GM19397 (cell line): Measurements from ENCODE around the gene INKA2.

ENCODE experiments used
- ATAC-seq: cut with Tn5 transposase; IDR thresholded peaks from one replicate; pipeline ENCODE4 v1.9.1; 2021; ENCODE audit warnings: mild to moderate bottlenecking, moderate library complexity; ENCODE audit not compliant: unreplicated experiment

Gene INKA2

DNA sequence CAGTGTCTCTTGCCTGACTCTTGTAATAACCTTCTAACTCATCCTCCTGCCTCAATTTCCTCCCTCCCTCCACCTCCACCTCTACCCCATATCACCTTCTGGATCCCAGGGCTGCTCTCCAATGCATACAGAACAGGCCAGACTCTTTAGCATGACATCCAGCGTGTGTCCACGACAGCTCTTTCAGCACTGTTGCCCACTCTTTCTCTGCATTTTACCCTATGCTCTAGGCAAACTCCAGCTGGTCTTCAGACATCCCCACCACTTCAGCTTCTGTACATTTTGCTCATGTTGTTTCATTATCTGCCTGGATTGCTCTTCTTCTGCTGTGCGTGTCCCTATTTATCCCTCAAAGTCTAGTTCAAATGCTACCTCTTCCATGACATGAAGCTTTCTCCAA is 4.8 kb downstream of the INKA2 start:
- ATAC-seq = no peak

DNA sequence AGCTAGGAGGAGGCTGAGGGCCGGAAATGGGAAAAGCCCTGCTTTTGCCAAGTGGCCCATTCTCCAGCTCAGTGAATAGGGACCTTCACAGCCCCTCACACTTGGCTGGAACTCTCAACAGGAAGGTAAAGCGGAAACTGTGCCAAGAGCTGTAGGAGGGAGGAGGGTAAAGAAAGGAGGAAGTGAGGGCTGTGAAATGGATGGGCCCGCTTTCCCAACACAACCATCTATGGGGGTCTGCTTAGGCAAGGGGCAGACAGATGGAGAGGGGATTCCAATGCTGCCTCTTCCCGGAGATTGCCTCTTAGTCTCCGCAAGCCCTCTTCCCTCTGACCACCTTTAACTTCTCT is 5.2 kb downstream of the INKA2 start:
- ATAC-seq = no peak

DNA sequence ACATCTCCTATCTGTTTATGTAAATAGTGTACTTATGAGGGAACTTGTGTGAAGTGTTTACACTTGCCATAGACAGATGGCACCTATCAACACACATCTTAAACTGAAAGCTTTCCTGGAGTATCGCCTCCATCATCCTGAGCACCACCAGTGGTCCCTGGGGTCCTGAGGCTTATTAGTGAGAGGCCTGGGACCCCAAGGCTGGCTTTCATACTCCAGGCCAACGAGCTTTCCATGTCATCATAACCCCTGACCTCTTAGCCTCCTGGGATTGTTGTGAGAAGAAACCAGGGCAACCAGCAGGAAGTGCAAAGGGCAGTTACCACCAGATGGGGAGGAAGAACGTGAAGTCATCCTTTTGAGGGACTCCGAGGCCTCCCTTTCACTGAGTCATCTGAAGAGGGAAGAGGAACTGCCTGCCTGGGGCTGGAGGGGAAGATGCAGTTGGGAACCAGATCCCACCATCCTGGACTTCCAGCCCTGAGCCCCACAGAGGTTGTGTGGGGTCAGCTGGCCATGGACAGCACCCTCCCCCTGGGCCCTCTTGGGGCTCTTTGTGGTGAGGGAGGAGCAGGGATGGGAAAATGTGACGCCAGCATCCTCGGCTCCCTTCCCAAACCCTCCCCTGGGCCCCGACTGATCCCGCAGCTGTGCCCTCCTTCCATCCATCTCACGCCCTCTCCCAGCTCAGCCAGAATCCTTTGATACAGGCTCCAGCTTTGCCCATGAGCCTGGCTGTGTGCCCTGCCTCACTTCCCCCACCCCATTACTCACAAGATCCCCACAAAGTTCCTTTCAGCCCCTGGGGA is 5.8 kb downstream of the INKA2 start:
- no peak for ATAC-seq

DNA sequence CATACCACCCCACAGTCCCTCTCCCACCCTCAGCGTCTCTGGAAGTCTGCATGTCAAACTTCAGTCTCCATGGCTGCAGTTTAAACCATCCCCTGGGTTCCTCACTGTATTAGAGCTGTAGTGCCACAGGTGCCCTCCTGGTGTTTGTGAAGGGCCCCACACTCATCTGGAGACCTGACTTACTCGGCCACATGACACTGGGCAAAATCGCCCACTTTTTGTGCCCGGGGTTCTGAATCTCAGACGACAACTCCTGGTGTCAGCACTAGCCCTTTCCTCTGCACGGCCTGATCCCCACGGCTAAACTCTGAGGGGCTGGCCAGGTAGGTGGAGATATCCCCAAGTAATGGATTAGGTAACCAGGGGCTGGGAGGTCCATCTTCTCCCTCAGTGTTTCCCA is 6.5 kb downstream of the INKA2 start:
- ATAC-seq = no peak

DNA sequence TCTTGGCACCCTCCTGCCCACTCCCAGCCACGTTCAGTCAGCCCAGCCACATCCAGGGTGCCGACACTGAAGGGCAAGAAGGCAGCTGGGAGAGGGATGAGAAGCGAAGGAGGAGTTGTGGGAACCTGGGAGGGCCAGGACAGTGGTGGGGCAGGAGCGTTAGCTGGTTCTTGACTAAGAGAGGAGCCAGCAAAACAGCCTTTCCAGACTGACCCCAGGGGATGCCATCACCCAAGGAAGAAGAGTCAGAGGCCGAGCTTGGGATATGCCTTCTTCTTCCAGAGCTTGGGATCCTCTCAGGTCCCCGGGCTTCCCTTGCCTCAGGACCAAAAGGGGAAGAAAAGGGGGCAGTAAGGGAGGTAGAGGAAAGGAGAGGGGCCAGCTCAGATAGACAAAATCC is 7.2 kb downstream of the INKA2 start:
- ATAC-seq = no peak

DNA sequence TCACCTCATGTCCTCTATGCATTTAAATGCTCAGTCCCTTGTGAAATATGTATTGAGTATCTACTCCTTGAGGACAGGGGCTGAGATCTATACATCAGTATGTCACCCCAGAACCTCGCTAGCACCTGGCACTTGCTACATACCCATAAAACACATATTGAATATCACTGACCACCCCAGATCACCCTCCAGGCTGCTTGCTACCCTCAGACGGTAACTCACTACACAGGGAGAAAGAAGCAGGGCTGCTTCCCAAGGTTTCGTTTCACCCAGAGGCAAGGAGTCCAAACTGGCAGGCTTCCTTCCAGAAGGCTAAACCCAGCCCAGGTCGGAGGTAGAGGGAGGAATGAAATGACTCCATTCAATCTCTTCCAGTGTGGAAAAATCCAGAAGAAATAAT is 8.5 kb downstream of the INKA2 start:
- ATAC-seq = no peak

DNA sequence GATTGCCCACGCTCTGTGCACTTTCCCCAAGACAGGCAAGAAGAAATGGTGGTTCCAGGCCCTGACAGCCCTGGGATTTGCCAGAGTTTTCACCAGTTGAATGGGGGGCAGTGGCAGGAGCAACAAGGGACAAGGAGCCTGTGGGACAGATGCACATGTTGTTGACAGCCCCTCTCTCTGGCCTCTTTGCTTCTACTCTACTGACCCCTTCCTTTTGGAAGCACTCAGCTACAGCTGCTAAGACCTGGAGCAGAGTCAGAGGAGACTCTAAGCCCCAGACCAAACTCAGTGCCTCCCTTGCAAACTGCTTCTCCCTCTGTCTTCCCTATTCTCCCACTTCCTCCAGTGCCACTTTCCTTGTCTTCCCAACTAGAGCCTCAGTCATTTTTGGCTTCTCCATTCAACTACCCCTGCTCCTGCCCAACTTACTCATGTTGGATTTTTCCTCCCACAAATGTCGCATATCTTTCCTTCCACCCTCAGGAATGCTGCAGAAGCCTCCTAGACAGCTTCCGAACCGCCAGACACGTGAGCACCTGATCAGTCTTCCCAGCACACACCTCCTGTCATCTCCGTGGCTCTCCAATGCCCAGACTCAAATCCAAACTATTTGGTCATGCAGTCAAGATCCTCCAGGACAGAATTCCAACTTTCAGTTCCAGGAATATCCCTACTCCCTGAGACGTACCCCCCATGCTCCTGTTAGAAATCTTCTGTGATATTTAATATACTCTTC is 9.1 kb downstream of the INKA2 start:
- no peak for ATAC-seq

DNA sequence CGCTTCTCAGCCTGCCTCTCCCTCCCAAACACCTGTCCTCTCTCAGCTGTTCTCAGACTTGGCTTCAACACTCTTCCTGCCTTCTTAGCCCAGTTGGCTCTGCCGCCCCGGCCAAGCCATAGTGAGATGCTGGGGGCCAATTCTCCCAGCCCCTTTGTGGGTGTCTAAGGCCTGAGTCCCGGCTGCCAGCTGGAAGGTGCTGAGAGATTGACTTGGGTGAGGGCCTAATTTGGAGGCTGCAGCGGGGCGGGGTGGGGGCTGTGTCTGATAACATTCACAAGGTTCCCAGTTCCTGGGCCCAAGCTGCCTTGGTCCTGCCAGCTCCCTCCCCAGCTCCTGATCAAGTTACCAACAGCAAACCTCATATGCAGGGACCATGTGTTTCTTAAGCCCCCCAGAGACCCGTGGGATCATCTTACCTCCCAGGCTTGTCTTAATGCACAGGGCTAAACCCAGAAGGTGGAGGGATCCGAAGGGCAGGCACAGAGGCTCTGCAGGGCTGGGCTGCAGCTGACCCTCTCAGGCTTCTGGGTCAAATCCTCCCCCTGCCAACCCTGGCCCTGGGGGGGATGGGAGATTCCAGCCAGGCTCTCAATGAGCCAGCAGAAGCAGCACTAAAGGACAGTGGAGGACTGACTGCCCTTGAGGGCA is 9.8 kb downstream of the INKA2 start:
- no peak for ATAC-seq

DNA sequence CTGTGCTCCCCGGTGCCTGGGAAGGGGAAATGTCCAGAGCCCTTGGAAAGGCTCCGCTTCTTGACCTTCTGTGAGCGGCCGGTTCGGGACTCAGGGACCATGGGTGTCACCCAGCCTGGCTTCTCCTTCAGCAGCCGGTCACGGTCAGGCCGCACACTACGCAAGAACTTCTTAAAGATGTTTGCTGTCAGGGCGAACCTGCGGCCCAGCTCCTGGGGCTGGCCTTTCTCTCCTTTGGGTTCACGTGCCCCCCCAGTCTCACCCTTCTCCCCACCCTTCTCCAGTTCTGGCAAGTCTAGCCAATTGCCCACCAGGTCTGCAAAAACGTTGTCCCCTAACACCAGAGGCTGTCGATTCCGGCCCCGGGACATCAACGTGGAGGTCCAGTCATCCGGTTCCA is 12.1 kb downstream of the INKA2 start:
- no peak for ATAC-seq

DNA sequence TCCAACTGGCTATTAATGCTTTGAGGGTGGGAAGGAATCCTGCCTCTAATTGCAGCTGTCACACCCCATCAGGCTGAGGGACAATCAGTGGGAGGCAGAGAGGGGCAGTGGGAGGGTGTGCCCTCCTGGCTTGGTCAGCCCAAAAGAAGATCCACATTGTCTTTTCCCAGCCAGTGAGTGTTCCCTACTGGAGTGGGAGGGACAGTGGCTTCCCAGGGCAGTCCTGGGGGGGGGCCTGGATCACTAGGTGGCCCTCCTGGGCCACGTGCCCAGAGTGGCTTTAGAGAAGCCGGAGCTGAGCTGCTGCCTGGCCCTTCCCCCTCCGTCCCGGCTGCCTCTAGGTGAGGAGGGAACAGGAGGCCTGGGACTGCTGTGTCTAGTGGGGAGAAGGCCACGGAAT is 14.0 kb downstream of the INKA2 start:
- ATAC-seq = no peak

DNA sequence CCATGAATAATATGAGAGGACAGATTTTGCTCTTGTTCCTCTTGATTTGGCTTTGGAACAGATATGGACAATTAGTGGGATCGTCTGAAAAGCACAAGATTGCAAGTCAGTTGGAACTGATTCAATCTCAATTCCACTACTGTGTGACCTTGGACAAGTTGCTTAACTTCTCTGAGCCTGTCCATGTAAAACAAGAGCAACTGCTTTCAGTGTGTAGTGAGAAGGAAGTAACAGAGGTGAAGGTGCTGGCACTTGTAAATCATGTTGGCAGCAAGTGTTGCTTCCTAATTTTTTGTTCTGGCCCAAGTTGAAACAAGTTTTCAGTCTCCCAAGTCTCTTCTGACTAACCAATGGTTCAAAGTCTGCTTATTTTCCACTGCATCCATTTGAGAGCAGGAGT is 15.3 kb downstream of the INKA2 start:
- ATAC-seq = no peak

DNA sequence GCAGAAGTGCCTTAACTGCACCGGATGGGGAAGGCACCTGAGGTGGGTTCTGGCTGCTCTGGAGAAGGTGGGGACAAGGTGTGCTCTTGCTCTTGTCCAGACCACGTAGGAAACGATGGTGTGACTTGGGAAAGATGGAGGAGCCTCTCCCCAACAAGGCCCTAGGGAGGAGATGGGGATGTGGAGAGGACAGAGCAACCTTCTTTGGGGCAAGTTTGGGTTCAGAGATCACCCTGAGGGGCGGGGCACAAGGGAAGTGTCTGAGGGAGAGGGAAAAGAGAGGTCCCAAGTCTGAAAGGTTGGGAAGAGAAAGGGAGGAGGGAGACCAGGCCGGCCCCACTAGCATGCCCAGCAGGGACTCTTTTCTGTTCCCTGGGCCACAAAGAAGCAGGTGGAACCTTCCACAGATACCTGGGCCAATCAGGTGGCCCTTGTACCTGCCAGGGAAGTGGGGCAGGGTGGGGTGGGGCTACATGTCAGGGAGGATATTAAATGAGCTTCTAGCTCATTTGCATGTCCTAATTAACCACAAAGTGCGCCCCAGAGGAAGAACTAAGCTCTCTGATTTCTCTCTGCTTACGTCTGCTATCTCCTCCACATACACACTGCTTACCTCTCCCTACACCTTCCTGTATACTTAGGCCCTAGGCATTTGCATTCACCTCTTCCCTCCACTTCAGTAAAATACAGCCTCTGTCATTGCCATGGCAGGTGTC is 15.9 kb downstream of the INKA2 start:
- ATAC-seq = no peak

DNA sequence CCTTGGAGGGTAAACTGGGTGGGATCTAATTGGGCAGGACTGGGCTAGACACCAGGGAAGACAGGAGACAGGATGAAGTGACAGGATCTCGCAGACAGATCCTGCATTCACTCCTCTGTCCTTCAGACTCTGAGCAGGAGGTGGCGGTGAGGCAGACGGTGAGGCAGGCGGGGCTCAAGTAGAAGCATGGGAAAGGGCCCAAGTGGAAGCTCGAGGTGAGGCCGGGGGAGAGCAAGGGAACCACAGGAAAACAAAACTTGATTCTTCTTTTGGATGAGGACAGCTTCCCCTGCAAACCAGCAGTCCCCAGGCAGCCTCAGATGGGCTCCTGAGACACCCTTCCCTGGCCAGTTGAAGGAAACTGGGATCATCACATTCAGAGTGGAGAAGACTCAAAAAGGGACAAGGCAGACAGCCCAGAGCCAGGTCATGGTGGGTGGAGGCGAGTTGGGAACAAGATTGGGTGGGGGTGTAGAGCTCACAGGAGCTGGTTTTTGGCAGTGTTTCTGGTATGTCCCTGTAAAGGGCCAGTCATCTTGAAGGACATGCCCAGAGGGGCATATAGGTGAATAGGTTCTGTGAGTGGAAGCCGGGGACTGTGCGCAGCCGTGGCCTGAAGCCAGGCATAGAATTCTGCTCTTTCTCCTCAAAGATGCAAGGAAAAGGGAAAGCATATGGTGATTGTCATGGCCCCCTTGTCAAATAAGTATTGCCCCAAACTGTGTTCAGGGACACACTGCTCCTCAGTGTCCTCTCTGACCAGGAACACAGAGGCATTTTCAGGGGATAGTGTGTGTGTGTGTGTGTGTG is 18.0 kb downstream of the INKA2 start:
- no peak for ATAC-seq

DNA sequence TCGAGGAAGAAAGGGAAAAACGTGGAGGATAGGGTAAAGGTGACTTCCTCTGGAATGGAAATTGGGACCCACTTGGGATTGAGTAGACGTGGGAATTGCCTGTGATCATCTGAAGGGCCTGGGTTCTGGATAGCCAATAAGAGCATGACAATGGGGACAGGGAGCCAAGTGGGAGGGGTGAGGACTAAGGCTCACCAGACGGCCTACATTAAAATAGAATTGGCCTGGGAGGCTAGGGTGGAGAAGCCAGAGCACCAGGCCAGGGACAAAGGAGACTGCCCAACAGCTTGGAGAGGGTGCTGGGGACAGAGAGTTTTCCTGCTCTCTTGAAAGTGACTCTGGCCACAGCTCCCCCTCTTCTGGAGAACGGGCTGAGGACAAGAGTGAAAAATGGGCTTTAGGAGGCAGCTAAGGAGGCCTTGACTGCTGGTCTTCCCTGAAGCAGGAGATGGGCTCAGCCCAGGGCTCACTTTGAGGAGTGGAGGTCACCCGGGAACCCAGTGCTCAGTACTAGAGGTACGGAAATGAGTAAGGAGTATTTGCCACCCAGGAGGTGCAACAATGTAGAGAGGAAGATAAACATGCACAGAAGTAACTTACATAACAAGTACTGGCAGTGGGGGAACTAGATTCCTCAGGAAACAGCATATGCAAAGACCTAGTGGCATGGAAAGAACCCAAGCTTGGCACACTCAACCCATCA is 18.8 kb downstream of the INKA2 start:
- no peak for ATAC-seq

DNA sequence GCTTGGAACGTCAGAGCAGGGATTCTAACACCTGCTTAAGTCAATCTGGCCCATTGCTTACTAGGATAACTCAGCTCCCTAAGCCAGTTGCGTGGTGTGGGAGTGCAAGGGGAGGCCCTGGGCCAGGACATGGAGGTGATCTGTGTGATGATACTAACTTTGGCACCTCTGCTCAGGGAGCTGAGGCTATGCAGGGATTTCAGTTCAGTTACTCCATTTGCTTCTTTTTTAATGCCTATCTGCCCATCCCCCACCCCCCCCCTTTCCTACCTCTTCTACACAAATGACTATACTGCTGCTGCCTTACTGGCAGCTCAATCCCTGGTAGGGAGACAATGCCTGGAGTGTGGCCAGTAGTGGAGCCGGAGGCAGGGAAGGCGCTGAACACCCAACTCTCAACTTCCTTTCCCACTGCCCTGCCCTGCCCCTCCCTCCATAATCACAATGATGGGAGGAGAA is 19.5 kb downstream of the INKA2 start:
- no peak for ATAC-seq

DNA sequence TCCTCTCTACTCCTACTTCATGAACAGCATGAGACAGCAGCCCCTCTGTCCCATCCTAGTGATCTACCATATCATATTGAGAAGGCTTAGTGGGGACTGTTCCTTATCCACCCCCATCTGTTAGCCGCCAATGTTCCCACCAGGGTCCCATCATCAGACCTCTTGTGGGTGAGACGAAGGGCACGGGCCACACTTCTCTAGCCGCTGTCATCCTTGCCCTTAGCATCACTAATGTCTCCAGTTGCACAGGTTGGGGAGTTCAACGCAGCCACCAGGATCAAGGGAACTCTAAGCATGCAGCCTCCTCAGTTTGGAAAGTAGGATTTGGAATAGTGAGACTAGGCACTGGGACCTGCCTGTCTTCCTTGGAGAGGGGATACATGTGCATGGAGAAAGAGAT is 20.1 kb downstream of the INKA2 start:
- no peak for ATAC-seq

DNA sequence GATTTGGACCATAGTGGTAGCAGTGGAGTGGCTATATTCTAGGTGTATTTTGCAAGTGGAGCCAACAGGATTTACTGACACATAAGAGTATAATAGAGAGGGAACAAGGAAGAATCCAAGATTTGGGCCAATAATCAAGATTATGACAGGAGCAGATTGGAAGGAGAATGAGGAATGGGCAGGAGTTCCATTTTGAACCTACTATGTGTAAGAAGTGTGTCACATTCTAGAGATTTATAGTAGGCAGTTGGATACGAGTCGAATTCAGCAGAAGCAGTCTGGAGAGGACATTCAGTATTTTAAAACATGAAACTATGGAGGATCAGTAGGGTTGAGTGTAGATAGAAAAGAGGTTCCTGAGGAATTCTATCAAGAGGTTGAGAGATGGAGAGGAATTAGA is 21.7 kb downstream of the INKA2 start:
- no peak for ATAC-seq

DNA sequence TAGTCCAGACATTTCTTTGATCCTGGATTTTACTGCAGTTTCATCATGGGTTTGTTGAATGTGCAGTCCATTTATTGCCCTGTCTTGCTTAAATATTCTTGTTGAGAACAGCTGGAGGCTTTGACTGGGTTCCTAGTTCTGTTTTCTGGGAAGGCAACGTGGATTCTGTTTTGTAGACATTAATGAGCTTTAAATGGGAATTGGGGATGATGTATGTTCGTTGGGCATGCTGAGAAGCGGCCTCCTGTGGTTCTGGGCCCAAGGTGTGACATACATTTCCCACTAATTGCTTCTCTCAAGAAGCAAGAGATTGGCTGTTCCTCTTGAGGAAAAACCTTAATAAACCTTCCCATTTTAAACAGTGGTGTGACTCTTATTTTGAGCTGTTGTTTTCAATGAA is 22.9 kb downstream of the INKA2 start:
- no peak for ATAC-seq

DNA sequence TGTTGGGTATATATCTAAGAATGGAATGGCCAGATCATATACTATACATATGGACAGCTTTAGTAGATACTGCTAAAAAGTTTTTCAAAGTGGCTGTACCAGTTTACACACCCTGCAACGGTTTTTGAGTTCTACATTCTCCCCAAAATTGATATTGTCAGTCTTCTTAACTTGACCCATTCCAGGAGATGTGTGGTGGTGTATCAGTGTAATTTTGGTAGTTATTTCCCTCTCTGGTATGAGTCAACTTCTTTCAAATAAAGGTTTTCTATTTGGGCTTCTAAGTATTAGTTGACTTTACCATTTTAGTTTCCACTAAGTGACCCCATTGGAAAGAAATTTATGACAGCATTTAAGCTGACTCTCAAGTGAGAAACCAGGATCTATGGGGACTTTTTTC is 29.2 kb downstream of the INKA2 start:
- ATAC-seq = no peak

DNA sequence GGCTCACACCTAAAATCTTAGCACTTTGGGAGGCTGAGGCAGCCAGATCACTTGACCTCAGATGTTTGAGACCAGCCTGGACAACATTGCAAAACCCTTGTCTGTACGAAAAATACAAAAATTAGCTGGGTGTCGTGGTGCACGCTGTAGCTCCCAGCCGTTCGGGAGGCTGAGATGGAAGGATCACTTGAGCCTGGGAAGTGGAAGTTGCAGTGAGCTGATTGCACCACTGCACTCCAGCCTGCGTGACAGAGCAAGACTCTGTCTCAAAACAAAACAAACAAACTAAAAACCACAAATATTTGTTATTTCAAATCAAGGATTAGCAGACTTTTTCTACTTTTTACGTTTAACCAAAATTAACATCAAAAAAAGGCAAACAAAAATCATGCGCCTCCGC is 31.3 kb downstream of the INKA2 start:
- no peak for ATAC-seq
